ENCODE measurements around the gene HEATR5B. TPM values are rescaled to one million over a fixed set of nuclear protein-coding genes. Genes with fewer than 3 reads are reported as not detected.

HEATR5B gene
- total and polyA plus RNA-seq, 10 of the 15 experiments (the other 5 are each of a cell fraction or from before 2014, with no cell fraction given): 4.1 to 34.7 (median 17.7) TPM

GRCh38 chr2:37005118-37005868, 78.9 kb downstream of the HEATR5B start (continued):
- TF ChIP-seq, protein P1, sequence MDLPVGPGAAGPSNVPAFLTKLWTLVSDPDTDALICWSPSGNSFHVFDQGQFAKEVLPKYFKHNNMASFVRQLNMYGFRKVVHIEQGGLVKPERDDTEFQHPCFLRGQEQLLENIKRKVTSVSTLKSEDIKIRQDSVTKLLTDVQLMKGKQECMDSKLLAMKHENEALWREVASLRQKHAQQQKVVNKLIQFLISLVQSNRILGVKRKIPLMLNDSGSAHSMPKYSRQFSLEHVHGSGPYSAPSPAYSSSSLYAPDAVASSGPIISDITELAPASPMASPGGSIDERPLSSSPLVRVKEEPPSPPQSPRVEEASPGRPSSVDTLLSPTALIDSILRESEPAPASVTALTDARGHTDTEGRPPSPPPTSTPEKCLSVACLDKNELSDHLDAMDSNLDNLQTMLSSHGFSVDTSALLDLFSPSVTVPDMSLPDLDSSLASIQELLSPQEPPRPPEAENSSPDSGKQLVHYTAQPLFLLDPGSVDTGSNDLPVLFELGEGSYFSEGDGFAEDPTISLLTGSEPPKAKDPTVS (IDR thresholded peaks at IDR 0.05; ENCODE audit: low read depth, low read length): no peak
- TF ChIP-seq, protein P2, sequence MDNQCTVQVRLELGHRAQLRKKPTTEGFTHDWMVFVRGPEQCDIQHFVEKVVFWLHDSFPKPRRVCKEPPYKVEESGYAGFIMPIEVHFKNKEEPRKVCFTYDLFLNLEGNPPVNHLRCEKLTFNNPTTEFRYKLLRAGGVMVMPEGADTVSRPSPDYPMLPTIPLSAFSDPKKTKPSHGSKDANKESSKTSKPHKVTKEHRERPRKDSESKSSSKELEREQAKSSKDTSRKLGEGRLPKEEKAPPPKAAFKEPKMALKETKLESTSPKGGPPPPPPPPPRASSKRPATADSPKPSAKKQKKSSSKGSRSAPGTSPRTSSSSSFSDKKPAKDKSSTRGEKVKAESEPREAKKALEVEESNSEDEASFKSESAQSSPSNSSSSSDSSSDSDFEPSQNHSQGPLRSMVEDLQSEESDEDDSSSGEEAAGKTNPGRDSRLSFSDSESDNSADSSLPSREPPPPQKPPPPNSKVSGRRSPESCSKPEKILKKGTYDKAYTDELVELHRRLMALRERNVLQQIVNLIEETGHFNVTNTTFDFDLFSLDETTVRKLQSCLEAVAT (IDR thresholded peaks at IDR 0.05): no peak
- no peak for TF ChIP-seq IRF4 (IDR thresholded peaks at IDR 0.05; ENCODE audit: low read depth, low read length)
- TF ChIP-seq SRF (IDR thresholded peaks at IDR 0.05; ENCODE audit: low read depth in 2 of 2, low read length in 2 of 2): no peak
- TF ChIP-seq SKIL (IDR thresholded peaks at IDR 0.05; ENCODE audit: low read depth, poor library complexity, severe bottlenecking): peak; percentile 34
- no peak; a peak in 1 of 4 replicates for TF ChIP-seq CEBPB (IDR thresholded peaks at IDR 0.05; ENCODE audit: borderline replicate concordance in 1 of 2, low read depth in 2 of 2, low read length in 2 of 2)
- TF ChIP-seq, protein P3, sequence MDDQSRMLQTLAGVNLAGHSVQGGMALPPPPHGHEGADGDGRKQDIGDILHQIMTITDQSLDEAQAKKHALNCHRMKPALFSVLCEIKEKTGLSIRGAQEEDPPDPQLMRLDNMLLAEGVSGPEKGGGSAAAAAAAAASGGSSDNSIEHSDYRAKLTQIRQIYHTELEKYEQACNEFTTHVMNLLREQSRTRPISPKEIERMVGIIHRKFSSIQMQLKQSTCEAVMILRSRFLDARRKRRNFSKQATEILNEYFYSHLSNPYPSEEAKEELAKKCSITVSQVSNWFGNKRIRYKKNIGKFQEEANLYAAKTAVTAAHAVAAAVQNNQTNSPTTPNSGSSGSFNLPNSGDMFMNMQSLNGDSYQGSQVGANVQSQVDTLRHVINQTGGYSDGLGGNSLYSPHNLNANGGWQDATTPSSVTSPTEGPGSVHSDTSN (IDR thresholded peaks at IDR 0.05; ENCODE audit: insufficient replicate concordance, low read depth, low read length): no peak
- TF ChIP-seq E4F1 (IDR thresholded peaks at IDR 0.05; ENCODE audit: borderline replicate concordance, partially characterized antibody): no peak
- no peak for TF ChIP-seq SREBF1 (IDR thresholded peaks at IDR 0.05; ENCODE audit: low read length)
- no peak for TF ChIP-seq KLF5 (IDR thresholded peaks at IDR 0.05; ENCODE audit: partially characterized antibody)
- no peak for TF ChIP-seq SPI1 (IDR thresholded peaks at IDR 0.05; ENCODE audit: borderline replicate concordance, insufficient read depth, low read depth, low read length)
- TF ChIP-seq TARDBP (IDR thresholded peaks at IDR 0.05; ENCODE audit: borderline replicate concordance): no peak
- TF ChIP-seq BCLAF1 (IDR thresholded peaks at IDR 0.05): no peak
- 0 out of 2 replicates have a peak, but pooled peaks have one; percentile 80 for TF ChIP-seq RCOR1 (conservative IDR thresholded peaks at IDR 0.05; ENCODE audit: low read depth, low read length)
- no peak for TF ChIP-seq MYB (IDR thresholded peaks at IDR 0.05; ENCODE audit: borderline replicate concordance, low read depth, low read length)

All from GM12878 (cell line).